ENCODE results near the gene KCNAB3. TPM values are rescaled to one million over a fixed set of nuclear protein-coding genes. Genes with fewer than 3 reads are reported as not detected.
"Not testable (repeated sequence)": the region's sequence is repeated elsewhere in the genome, so short reads cannot be mapped to it uniquely, and the experiment has no call there.

Gene KCNAB3
- total RNA-seq, 2 donors from 2014 or later = 8.9 to 14.6 TPM

GRCh38 chr17:7953266-7953665, 23.6 kb upstream of the KCNAB3 start:
- ATAC-seq; H3K4me3 Mint-ChIP-seq; DNase-seq (ENCODE audit: low spot score); H3K9me3 Mint-ChIP-seq; H3K27ac Mint-ChIP-seq; H3K27me3 Mint-ChIP-seq; H3K4me1 Mint-ChIP-seq (ENCODE audit: low read depth in 2 of 2): not testable (repeated sequence)
- peaks cover 13% of the 10 kb centered on the region for H3K36me3 Mint-ChIP-seq

- ATAC-seq (peak; percentile 86 to 95), DNase-seq (ENCODE audit: low spot score) (no peak)
- H3K36me3 Mint-ChIP-seq = peaks cover 22% of the 10 kb centered on the region
- H3K4me3 Mint-ChIP-seq = peak overlapping the region; percentile 48
- H3K4me1 Mint-ChIP-seq (ENCODE audit: low read depth in 2 of 2) = peaks cover 4 to 7% of the 10 kb centered on the region in 2 donors
- H3K9me3 Mint-ChIP-seq = no peaks in the 10 kb centered on the region
- peak overlapping the region; percentile 65 to 84 for H3K27ac Mint-ChIP-seq
- no peaks in the 10 kb centered on the region for H3K27me3 Mint-ChIP-seq
These were observed 21.6 kb upstream of the KCNAB3 start for GRCh38 chr17:7951143-7951792.

DNA sequence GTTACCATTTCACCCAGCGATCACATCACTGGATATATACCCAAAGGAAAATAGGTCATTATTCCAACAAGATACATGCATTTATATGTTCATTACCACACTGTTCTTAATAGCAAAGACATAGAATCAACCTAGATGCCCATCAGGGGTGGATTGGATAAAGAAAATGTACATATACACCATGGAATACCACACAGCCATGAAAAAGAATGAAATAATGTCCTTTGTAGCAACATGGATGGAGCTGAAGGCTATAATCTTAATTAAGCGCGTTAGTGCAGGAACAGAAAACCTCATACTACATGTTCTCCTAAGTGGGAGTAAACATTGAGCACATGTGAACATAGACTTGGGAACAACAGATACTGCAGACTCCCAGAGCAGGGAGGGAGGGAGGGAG, 20.9 kb upstream of the KCNAB3 start:
- H3K9me3 Mint-ChIP-seq = no peaks in the 10 kb centered on the region
- H3K4me3 Mint-ChIP-seq = no peak overlapping the region
- H3K27ac Mint-ChIP-seq = peak overlapping the region in 1 of 2 donors; percentile 28
- peaks cover 4 to 7% of the 10 kb centered on the region in 2 donors for H3K4me1 Mint-ChIP-seq (ENCODE audit: low read depth in 2 of 2)
- DNase-seq (ENCODE audit: low spot score) (no peak), ATAC-seq (no peak)
- H3K27me3 Mint-ChIP-seq = no peaks in the 10 kb centered on the region
- peaks cover 22% of the 10 kb centered on the region for H3K36me3 Mint-ChIP-seq

DNA sequence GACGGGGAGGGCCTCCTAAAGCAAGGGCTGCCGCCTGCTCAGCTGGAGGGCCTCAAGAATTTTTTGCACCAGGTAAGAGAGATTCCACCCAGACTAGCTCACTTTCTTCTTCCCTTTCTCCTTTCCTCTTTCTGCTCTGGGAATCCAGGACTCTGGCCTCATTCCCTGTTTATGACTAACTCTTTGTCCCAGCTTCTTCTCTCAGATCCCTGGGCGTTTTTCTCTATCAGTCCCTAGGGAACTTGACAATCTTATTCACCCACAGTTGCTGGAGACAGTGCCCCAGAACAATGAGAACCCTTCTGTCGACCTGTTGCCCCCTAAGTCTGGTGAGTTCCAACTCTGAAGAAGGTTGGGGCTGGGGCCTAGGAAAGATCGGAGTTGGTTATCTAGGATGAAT, 18.0 kb upstream of the KCNAB3 start:
- peaks cover 22% of the 10 kb centered on the region for H3K36me3 Mint-ChIP-seq
- H3K27ac Mint-ChIP-seq = no peak overlapping the region
- H3K9me3 Mint-ChIP-seq = no peaks in the 10 kb centered on the region
- no peaks in the 10 kb centered on the region for H3K27me3 Mint-ChIP-seq
- H3K4me1 Mint-ChIP-seq (ENCODE audit: low read depth in 2 of 2) = peaks cover 4 to 7% of the 10 kb centered on the region in 2 donors
- DNase-seq (ENCODE audit: low spot score) (no peak), ATAC-seq (no peak)
- no peak overlapping the region for H3K4me3 Mint-ChIP-seq

GRCh38 chr17:7946441-7946840, 16.8 kb upstream of the KCNAB3 start:
- ATAC-seq (no peak), DNase-seq (ENCODE audit: low spot score) (no peak)
- peaks cover 2 to 4% of the 10 kb centered on the region in 2 donors for H3K4me1 Mint-ChIP-seq (ENCODE audit: low read depth in 2 of 2)
- H3K36me3 Mint-ChIP-seq = peaks cover 22% of the 10 kb centered on the region
- no peaks in the 10 kb centered on the region for H3K27me3 Mint-ChIP-seq
- H3K9me3 Mint-ChIP-seq = no peaks in the 10 kb centered on the region
- H3K27ac Mint-ChIP-seq = no peak overlapping the region
- no peak overlapping the region for H3K4me3 Mint-ChIP-seq

GRCh38 chr17:7945651-7946050, 16.0 kb upstream of the KCNAB3 start:
- Mint-ChIP-seq H3K9me3 (no peaks in the 10 kb centered on the region), H3K27ac (no peak overlapping the region), H3K27me3 (no peaks in the 10 kb centered on the region), H3K4me1 (ENCODE audit: low read depth in 2 of 2) (no peaks in the 10 kb centered on the region), H3K4me3 (no peak overlapping the region), H3K36me3 (peaks cover 27% of the 10 kb centered on the region)
- DNase-seq (ENCODE audit: low spot score) = no peak
- no peak for ATAC-seq

DNA sequence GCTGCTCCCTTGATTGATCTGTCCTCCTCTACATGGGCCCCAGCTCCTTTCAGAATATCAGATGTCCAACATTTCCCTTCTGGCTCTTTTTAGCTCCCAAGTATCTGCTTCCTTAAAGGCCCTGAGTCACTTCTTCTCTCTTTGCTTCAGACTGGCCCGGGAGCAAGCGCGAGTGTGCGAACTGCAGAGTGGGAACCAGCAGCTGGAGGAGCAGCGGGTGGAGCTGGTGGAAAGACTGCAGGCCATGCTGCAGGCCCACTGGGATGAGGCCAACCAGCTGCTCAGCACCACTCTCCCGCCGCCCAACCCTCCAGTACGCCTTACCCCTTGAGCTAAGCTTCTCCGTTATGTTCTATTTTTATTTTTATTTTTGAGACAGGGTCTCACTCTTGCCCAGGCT, 14.7 kb upstream of the KCNAB3 start:
- Mint-ChIP-seq H3K27me3 (no peaks in the 10 kb centered on the region), H3K4me3 (no peak overlapping the region), H3K27ac (no peak overlapping the region), H3K9me3 (no peaks in the 10 kb centered on the region), H3K36me3 (peaks cover 32% of the 10 kb centered on the region), H3K4me1 (ENCODE audit: low read depth in 2 of 2) (peaks cover 0 to 6% of the 10 kb centered on the region in 2 donors)
- ATAC-seq (no peak), DNase-seq (ENCODE audit: low spot score) (no peak)

- H3K9me3 Mint-ChIP-seq = no peaks in the 10 kb centered on the region
- H3K27me3 Mint-ChIP-seq = no peaks in the 10 kb centered on the region
- DNase-seq (ENCODE audit: low spot score) = no peak
- no peak for ATAC-seq
- no peak overlapping the region for H3K4me3 Mint-ChIP-seq
- H3K36me3 Mint-ChIP-seq = peaks cover 23% of the 10 kb centered on the region
- no peak overlapping the region for H3K27ac Mint-ChIP-seq
- H3K4me1 Mint-ChIP-seq (ENCODE audit: low read depth in 2 of 2) = peaks cover 0 to 7% of the 10 kb centered on the region in 2 donors
These were observed 13.6 kb upstream of the KCNAB3 start for GRCh38 chr17:7943291-7943690.

GRCh38 chr17:7940743-7941142, 11.1 kb upstream of the KCNAB3 start:
- H3K4me3 Mint-ChIP-seq = no peak overlapping the region
- no peaks in the 10 kb centered on the region for H3K27me3 Mint-ChIP-seq
- peaks cover 20% of the 10 kb centered on the region for H3K36me3 Mint-ChIP-seq
- DNase-seq (ENCODE audit: low spot score) = no peak
- H3K27ac Mint-ChIP-seq = no peak overlapping the region
- H3K4me1 Mint-ChIP-seq (ENCODE audit: low read depth in 2 of 2) = peaks cover 5 to 7% of the 10 kb centered on the region in 2 donors
- no peak for ATAC-seq
- H3K9me3 Mint-ChIP-seq = no peaks in the 10 kb centered on the region

- Mint-ChIP-seq H3K27me3 (no peaks in the 10 kb centered on the region), H3K4me3 (no peak overlapping the region), H3K9me3 (no peaks in the 10 kb centered on the region), H3K36me3 (peaks cover 23% of the 10 kb centered on the region), H3K27ac (no peak overlapping the region), H3K4me1 (ENCODE audit: low read depth in 2 of 2) (peaks cover 5 to 7% of the 10 kb centered on the region in 2 donors)
- ATAC-seq (no peak), DNase-seq (ENCODE audit: low spot score) (no peak)
These were observed 10.4 kb upstream of the KCNAB3 start for GRCh38 chr17:7940034-7940433.

DNA sequence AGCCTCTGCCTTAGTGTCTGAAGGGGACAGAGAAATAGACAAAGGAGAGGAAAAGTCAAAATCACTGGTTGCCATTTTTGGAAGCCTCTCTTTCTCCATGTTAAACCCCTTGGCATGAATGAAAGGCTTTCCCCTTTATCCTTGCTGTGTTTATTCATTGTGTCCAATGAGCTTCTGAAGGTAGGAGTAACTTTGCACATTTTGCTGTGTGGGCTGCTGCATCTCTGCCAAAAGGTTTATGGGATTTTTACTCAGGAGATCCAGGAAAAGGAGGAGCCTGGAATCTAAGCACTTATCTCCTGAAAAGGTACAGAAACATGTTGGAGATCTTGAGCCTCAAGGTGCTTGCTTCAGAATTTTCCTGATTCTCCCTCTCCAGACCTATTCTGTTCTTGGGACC, 6.2 kb upstream of the KCNAB3 start:
- DNase-seq (ENCODE audit: low spot score) = no peak
- peaks cover 20% of the 10 kb centered on the region for H3K36me3 Mint-ChIP-seq
- H3K4me1 Mint-ChIP-seq (ENCODE audit: low read depth in 2 of 2) = peaks cover 37 to 44% of the 10 kb centered on the region in 2 donors
- H3K4me3 Mint-ChIP-seq = no peak overlapping the region
- H3K27ac Mint-ChIP-seq = no peak overlapping the region
- no peak for ATAC-seq
- no peaks in the 10 kb centered on the region for H3K9me3 Mint-ChIP-seq
- no peaks in the 10 kb centered on the region for H3K27me3 Mint-ChIP-seq

- Mint-ChIP-seq H3K36me3 (peaks cover 9% of the 10 kb centered on the region), H3K27ac (peak overlapping the region; percentile 83 to 86), H3K9me3 (no peaks in the 10 kb centered on the region), H3K4me3 (peak overlapping the region; percentile 96), H3K4me1 (ENCODE audit: low read depth in 2 of 2) (peaks cover 43 to 48% of the 10 kb centered on the region in 2 donors), H3K27me3 (no peaks in the 10 kb centered on the region)
- DNase-seq (ENCODE audit: low spot score) (peak; percentile 68), ATAC-seq (peak in 1 of 2 donors; percentile 28)
These were observed 3.3 kb upstream of the KCNAB3 start for GRCh38 chr17:7932949-7933348.

DNA sequence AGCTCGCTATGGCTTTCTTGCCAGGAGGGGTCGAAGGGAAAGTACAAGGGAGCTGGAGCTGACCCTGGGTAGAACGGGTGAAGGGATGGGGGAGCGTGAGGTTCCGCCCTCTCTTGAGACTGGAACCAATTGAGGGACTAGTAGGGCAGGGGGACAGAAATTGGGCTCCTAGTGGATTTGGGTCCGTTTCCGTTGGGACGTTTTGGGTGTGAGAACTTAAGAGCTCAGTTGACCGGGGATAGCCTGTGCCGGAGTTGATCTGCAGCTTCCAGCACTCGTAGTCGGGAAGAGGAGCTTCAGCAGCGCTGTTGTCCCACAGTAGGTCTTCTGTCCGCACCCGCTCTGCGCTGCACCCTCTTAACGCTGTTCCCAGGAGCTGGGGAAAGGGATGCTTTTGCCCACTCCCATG, 2.8 kb upstream of the KCNAB3 start:
- DNase-seq (ENCODE audit: low spot score) = no peak
- H3K4me1 Mint-ChIP-seq (ENCODE audit: low read depth in 2 of 2) = peaks cover 45 to 48% of the 10 kb centered on the region in 2 donors

DNA sequence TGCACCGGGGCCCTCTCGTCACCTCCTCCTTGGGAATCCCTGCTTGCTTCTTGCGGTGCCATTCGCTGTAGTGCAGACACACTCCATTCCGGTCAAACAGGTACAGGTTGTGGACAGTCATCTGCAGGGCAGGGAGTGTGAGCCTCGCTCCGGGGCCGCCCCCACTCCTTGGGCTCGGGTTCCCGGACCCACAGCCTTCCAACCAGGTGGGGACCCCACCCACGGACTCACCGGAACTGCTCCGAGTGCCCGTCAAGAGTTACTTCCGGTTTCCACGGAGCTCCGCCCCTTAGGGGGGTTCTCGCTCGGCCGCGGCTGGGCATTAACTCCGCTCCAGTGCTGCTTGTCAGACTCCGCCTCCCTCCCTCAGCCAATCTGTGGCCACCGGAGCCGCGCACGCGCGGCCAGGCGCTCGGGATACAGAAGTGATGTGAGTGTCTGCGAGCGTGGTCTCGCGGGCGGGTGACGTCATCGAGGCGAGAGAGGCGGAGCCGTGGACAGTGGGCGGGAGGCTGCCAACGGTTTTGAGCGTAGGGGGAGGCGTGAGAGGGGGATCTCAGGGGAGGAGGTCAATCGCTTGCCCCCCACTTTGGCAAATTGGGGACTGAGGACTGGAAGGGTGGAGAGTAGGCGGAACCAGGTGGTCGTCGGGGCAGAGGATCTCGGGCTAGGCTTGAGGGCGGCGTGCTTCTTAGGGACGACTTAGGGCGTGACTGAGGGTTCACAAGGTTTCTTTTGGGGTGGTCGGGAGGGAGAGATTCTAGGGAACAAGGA, 2.2 kb upstream of the KCNAB3 start, which contains the start of the genes CNTROB and TRAPPC1:
TSS of gene CNTROB (plus strand) at position 498 of the 774 bp plus-strand sequence. CDS start 874 bp downstream, outside the sequence.
TSS of gene TRAPPC1 (minus strand) at position 238 of the 774 bp plus-strand sequence. CDS start at position 121, 117 bp downstream.
- Mint-ChIP-seq H3K27me3 (no peaks in the 10 kb centered on the region), H3K27ac (peak within 1 kb of the TSS; percentile 83 to 86), H3K4me3 (peak within 1 kb of the TSS; percentile 96), H3K4me1 (ENCODE audit: low read depth in 2 of 2) (peaks cover 42 to 48% of the 10 kb centered on the region in 2 donors), H3K36me3 (peaks cover 6% of the 10 kb centered on the region), H3K9me3 (no peaks in the 10 kb centered on the region)
- peak; percentile 100 for DNase-seq (ENCODE audit: low spot score)
- ATAC-seq = peak; percentile 99

More for the DNA sequence above, 2.8 kb upstream of the KCNAB3 start:
- H3K4me3 Mint-ChIP-seq = peak overlapping the region; percentile 96
- peaks cover 9% of the 10 kb centered on the region for H3K36me3 Mint-ChIP-seq
- H3K27ac Mint-ChIP-seq = peak overlapping the region; percentile 83 to 86
- no peaks in the 10 kb centered on the region for H3K27me3 Mint-ChIP-seq
- H3K9me3 Mint-ChIP-seq = no peaks in the 10 kb centered on the region
- ATAC-seq = peak; percentile 4 to 38
